Trophoblast cell (in vitro differentiated cells and primary cell): ENCODE results near the gene DHDH.

ENCODE experiments used
- DNase-seq, 2 donors: peaks; one replicate each; pipeline ENCODE4 v3.0.0-alpha.2; 2016
- H2AFZ ChIP-seq: 2 replicates; pipeline ENCODE4 v1.6.1; 2013; ENCODE audit warnings: low read length, moderate library complexity, mild to moderate bottlenecking; ENCODE audit not compliant: insufficient read depth, poor library complexity
- H2AK5ac ChIP-seq: 2 replicates; pipeline ENCODE4 v1.6.1; 2013; ENCODE audit warnings: mild to moderate bottlenecking, low read length
- H2BK120ac ChIP-seq: 2 replicates; pipeline ENCODE4 v1.6.1; 2013; ENCODE audit warnings: low read length, mild to moderate bottlenecking, moderate library complexity; ENCODE audit not compliant: insufficient read depth, poor library complexity
- H2BK12ac ChIP-seq: 2 replicates; pipeline ENCODE4 v1.6.1; 2013; ENCODE audit warnings: mild to moderate bottlenecking, low read length, moderate library complexity
- H2BK5ac ChIP-seq: 2 replicates; pipeline ENCODE4 v1.6.1; 2013; ENCODE audit warnings: low read length, low read depth, moderate library complexity, mild to moderate bottlenecking; ENCODE audit not compliant: poor library complexity
- H3K14ac ChIP-seq: 2 replicates; pipeline ENCODE4 v1.6.1; 2013; ENCODE audit warnings: mild to moderate bottlenecking, low read length
- H3K18ac ChIP-seq: 2 replicates; pipeline ENCODE4 v1.6.1; 2013; ENCODE audit warnings: mild to moderate bottlenecking, low read length
- H3K23ac ChIP-seq: 2 replicates; pipeline ENCODE4 v1.6.1; 2013; ENCODE audit warnings: low read length
- H3K27ac ChIP-seq: 2 replicates; pipeline ENCODE4 v1.5.1; 2013; ENCODE audit warnings: low read depth, mild to moderate bottlenecking, inconsistent platforms, low read length, moderate library complexity
- H3K27me3 ChIP-seq: 2 replicates; pipeline ENCODE4 v1.6.1; 2013; ENCODE audit warnings: inconsistent platforms, mild to moderate bottlenecking, low read length, moderate library complexity; ENCODE audit not compliant: insufficient read depth
- H3K36me3 ChIP-seq, 2 experiments: 1 replicate in 1 of 2; 2 replicates in 1 of 2; pipeline ENCODE4 v1.6.1; 2013; ENCODE audit warnings: low read length in 2 of 2, mild to moderate bottlenecking in 2 of 2, moderate library complexity in 1 of 2; ENCODE audit not compliant: insufficient read depth in 2 of 2, control insufficient read depth in 1 of 2
- H3K4ac ChIP-seq: 2 replicates; pipeline ENCODE4 v1.6.1; 2013; ENCODE audit warnings: low read depth, mild to moderate bottlenecking, low read length, moderate library complexity
- H3K4me1 ChIP-seq, 2 experiments: 1 replicate in 1 of 2; 2 replicates in 1 of 2; pipeline ENCODE4 v1.6.1; 2013; ENCODE audit warnings: low read length in 2 of 2, mild to moderate bottlenecking in 2 of 2, moderate library complexity in 1 of 2; ENCODE audit not compliant: insufficient read depth in 2 of 2, control insufficient read depth in 1 of 2
- H3K4me2 ChIP-seq: 2 replicates; pipeline ENCODE4 v1.6.1; 2013; ENCODE audit warnings: inconsistent platforms, mild to moderate bottlenecking, low read length, moderate library complexity
- H3K4me3 ChIP-seq: 2 replicates; pipeline ENCODE4 v1.5.1; 2013; ENCODE audit warnings: mild to moderate bottlenecking, low read depth, low read length, inconsistent platforms
- H3K79me1 ChIP-seq: one replicate; pipeline ENCODE4 v1.6.1; 2013; ENCODE audit warnings: low read length
- H3K79me2 ChIP-seq: 2 replicates; pipeline ENCODE4 v1.6.1; 2013; ENCODE audit warnings: low read length, mild to moderate bottlenecking; ENCODE audit not compliant: control insufficient read depth, insufficient read depth, poor library complexity
- H3K9ac ChIP-seq: 2 replicates; pipeline ENCODE4 v1.6.1; 2013; ENCODE audit warnings: mild to moderate bottlenecking, low read length
- H3K9me3 ChIP-seq: 2 replicates; pipeline ENCODE4 v1.6.1; 2013; ENCODE audit warnings: low read depth, mild to moderate bottlenecking, control low read depth, inconsistent platforms, low read length; ENCODE audit not compliant: insufficient read depth
- H4K12ac ChIP-seq: 2 replicates; pipeline ENCODE4 v1.6.1; 2013; ENCODE audit warnings: low read depth, mild to moderate bottlenecking, low read length, moderate library complexity
- H4K8ac ChIP-seq: 2 replicates; pipeline ENCODE4 v1.6.1; 2013; ENCODE audit warnings: low read depth, mild to moderate bottlenecking, low read length, moderate library complexity
- H4K91ac ChIP-seq: one replicate; pipeline ENCODE4 v1.6.1; 2013; ENCODE audit warnings: low read depth, mild to moderate bottlenecking, low read length, moderate library complexity
- WGBS: extraction: QIAGEN DNeasy Blood & Tissue Kit; methylation state at CpG from one replicate; pipeline ENCODE4 v1.1.7; 2013; ENCODE audit warnings: missing lambda C conversion rate; ENCODE audit not compliant: insufficient read length, insufficient coverage; ENCODE audit errors: extremely low coverage; 5-methylcytosine and 5-hydroxymethylcytosine counted together

The DHDH gene

GRCh38 chr19:48947258-48947542 is 13.7 kb downstream of the DHDH start:
- Histone ChIP-seq H3K4ac (no peak overlapping the region), H3K14ac (no peak overlapping the region), H3K23ac (no peak overlapping the region), H4K12ac (no peak overlapping the region), H3K4me1 (peaks cover 4% of the 10 kb centered on the region in 2 experiments), H2BK5ac (no peak overlapping the region), H3K18ac (no peak overlapping the region), H3K4me2 (no peak overlapping the region), H2BK12ac (no peak overlapping the region), H2AFZ (no peak overlapping the region), H3K27me3 (no peaks in the 10 kb centered on the region), H3K9ac (no peak overlapping the region), H2AK5ac (no peak overlapping the region), H3K9me3 (peaks cover 4% of the 10 kb centered on the region), H4K91ac (no peak overlapping the region), H3K36me3 (no peaks in the 10 kb centered on the region), H4K8ac (no peak overlapping the region), H3K79me1 (no peaks in the 10 kb centered on the region), H2BK120ac (no peak overlapping the region), H3K79me2 (no peaks in the 10 kb centered on the region), H3K27ac (no peak overlapping the region), H3K4me3 (no peak overlapping the region)
- DNase-seq, result no peak
- no CpG with 5 or more reads among the region's 3 CpGs for WGBS

GRCh38 chr19:48950159-48950558 is 16.7 kb downstream of the DHDH start:
- Histone ChIP-seq H3K27ac (no peak overlapping the region), H3K23ac (no peak overlapping the region), H3K4me1 (peaks cover 4 to 7% of the 10 kb centered on the region in 2 experiments), H4K12ac (no peak overlapping the region), H3K9ac (no peak overlapping the region), H4K8ac (no peak overlapping the region), H4K91ac (no peak overlapping the region), H3K27me3 (no peaks in the 10 kb centered on the region), H3K9me3 (peaks cover 4% of the 10 kb centered on the region), H2AFZ (no peak overlapping the region), H2AK5ac (no peak overlapping the region), H2BK5ac (no peak overlapping the region), H3K4me3 (no peak overlapping the region), H3K4me2 (no peak overlapping the region), H3K18ac (no peak overlapping the region), H3K79me1 (peaks cover 8% of the 10 kb centered on the region), H3K36me3 (no peaks in the 10 kb centered on the region), H3K79me2 (peaks cover 5% of the 10 kb centered on the region), H2BK12ac (no peak overlapping the region), H3K4ac (no peak overlapping the region), H3K14ac (no peak overlapping the region), H2BK120ac (no peak overlapping the region)
- peak in 1 of 2 donors; percentile 31 for DNase-seq
- no CpG with 5 or more reads among the region's 3 CpGs for WGBS

- H3K14ac ChIP-seq, result no peak overlapping the region
- H3K23ac ChIP-seq, result no peak overlapping the region
- no peak overlapping the region for H3K27ac ChIP-seq
- H3K79me1 ChIP-seq, result peaks cover 14% of the 10 kb centered on the region
- H3K18ac ChIP-seq, result no peak overlapping the region
- H2BK5ac ChIP-seq, result no peak overlapping the region
- H4K8ac ChIP-seq, result no peak overlapping the region
- H3K4me2 ChIP-seq, result no peak overlapping the region
- H3K4me3 ChIP-seq, result no peak overlapping the region
- H2AFZ ChIP-seq, result no peak overlapping the region
- no CpG with 5 or more reads among the region's 9 CpGs for WGBS
- H3K9ac ChIP-seq, result no peak overlapping the region
- H4K91ac ChIP-seq, result no peak overlapping the region
- no peaks in the 10 kb centered on the region for H3K27me3 ChIP-seq
- no peak overlapping the region for H2AK5ac ChIP-seq
- no peak overlapping the region for H2BK12ac ChIP-seq
- H3K4me1 ChIP-seq, result peaks cover 12 to 15% of the 10 kb centered on the region in 2 experiments
- DNase-seq, result no peak
- no peak overlapping the region for H3K4ac ChIP-seq
- peaks cover 4% of the 10 kb centered on the region for H3K9me3 ChIP-seq
- H3K79me2 ChIP-seq, result peaks cover 11% of the 10 kb centered on the region
- peaks cover 2 to 5% of the 10 kb centered on the region in 2 experiments for H3K36me3 ChIP-seq
- H4K12ac ChIP-seq, result no peak overlapping the region
- H2BK120ac ChIP-seq, result no peak overlapping the region
Observed at GRCh38 chr19:48950830-48951519, 17.5 kb downstream of the DHDH start.

- no peak overlapping the region for H4K91ac ChIP-seq
- no peak for DNase-seq
- no peak overlapping the region for H3K9ac ChIP-seq
- no peak overlapping the region for H3K27ac ChIP-seq
- H3K79me2 ChIP-seq, result peaks cover 11% of the 10 kb centered on the region
- no peak overlapping the region for H3K4me2 ChIP-seq
- H3K4me3 ChIP-seq, result no peak overlapping the region
- H2AK5ac ChIP-seq, result no peak overlapping the region
- no peak overlapping the region for H3K14ac ChIP-seq
- H2AFZ ChIP-seq, result no peak overlapping the region
- H4K8ac ChIP-seq, result no peak overlapping the region
- peaks cover 14 to 15% of the 10 kb centered on the region in 2 experiments for H3K36me3 ChIP-seq
- H2BK5ac ChIP-seq, result no peak overlapping the region
- no peak overlapping the region for H2BK120ac ChIP-seq
- no peaks in the 10 kb centered on the region for H3K27me3 ChIP-seq
- H3K18ac ChIP-seq, result no peak overlapping the region
- H3K4ac ChIP-seq, result no peak overlapping the region
- H4K12ac ChIP-seq, result no peak overlapping the region
- H3K23ac ChIP-seq, result no peak overlapping the region
- H3K9me3 ChIP-seq, result no peaks in the 10 kb centered on the region
- peaks cover 14% of the 10 kb centered on the region for H3K79me1 ChIP-seq
- peaks cover 8 to 16% of the 10 kb centered on the region in 2 experiments for H3K4me1 ChIP-seq
- no peak overlapping the region for H2BK12ac ChIP-seq
- WGBS, result no CpG with 5 or more reads among the region's 4 CpGs
Observed at GRCh38 chr19:48953141-48953540, 19.6 kb downstream of the DHDH start.
